Measurements from ENCODE around the gene TRPV5.

Gene TRPV5

GRCh38 chr7:142908290-142908689 lies 25.3 kb downstream of the TRPV5 start:
- DNase-seq: no peak

- DNase-seq: no peak
Observed at GRCh38 chr7:142906643-142907042, 26.9 kb downstream of the TRPV5 start.

GRCh38 chr7:142905759-142906158 lies 27.8 kb downstream of the TRPV5 start:
- no peak for DNase-seq

- no peak for DNase-seq
Observed at GRCh38 chr7:142904128-142904527, 29.4 kb downstream of the TRPV5 start.

GRCh38 chr7:142901426-142902259 lies 31.9 kb downstream of the TRPV5 start:
- DNase-seq: no peak

GRCh38 chr7:142899661-142900060 lies 33.9 kb downstream of the TRPV5 start:
- DNase-seq: no peak

GRCh38 chr7:142898377-142899170 lies 35.0 kb downstream of the TRPV5 start:
- no peak for DNase-seq

- DNase-seq: no peak
Observed at GRCh38 chr7:142897691-142898090, 35.9 kb downstream of the TRPV5 start.

- no peak for DNase-seq
Observed at GRCh38 chr7:142896741-142897379, 36.7 kb downstream of the TRPV5 start.

GRCh38 chr7:142896151-142896550 lies 37.4 kb downstream of the TRPV5 start:
- no peak for DNase-seq

- DNase-seq: no peak
Observed at GRCh38 chr7:142894985-142895593, 38.5 kb downstream of the TRPV5 start.

- DNase-seq: no peak
Observed at GRCh38 chr7:142894112-142894984, 39.2 kb downstream of the TRPV5 start.

GRCh38 chr7:142892951-142893350 lies 40.6 kb downstream of the TRPV5 start:
- no peak for DNase-seq

- DNase-seq: no peak
Observed at GRCh38 chr7:142891490-142892082, 42.0 kb downstream of the TRPV5 start.

GRCh38 chr7:142890874-142891485 lies 42.6 kb downstream of the TRPV5 start:
- DNase-seq: no peak

- no peak for DNase-seq
Observed at GRCh38 chr7:142889816-142890215, 43.7 kb downstream of the TRPV5 start.

GRCh38 chr7:142887282-142888015 lies 46.1 kb downstream of the TRPV5 start:
- no peak for DNase-seq

- DNase-seq: no peak
Observed at GRCh38 chr7:142886866-142887265, 46.7 kb downstream of the TRPV5 start.

GRCh38 chr7:142885311-142886230 lies 48.0 kb downstream of the TRPV5 start, which contains the start of gene TRPV6:
Gene TRPV6, minus strand, starts transcription at chr7:142885745.
- no peak for DNase-seq
